Right lobe of liver (tissue), 4 donors: Measurements from ENCODE around the gene NLRP10.

ENCODE experiments used
- CTCF ChIP-seq, 4 donors: fragments of 200-600 bp in 3 of 4; fragments of 450-650 bp in 1 of 4; IDR thresholded peaks; one replicate each; pipeline versions ENCODE4 v1.5.1 to v1.8.0; 2016 to 2022; ENCODE audit warnings: antibody characterized with exemption in 4 of 4, mild to moderate bottlenecking in 2 of 4
- POLR2A ChIP-seq: fragments of 450-650 bp; IDR thresholded peaks from one replicate; pipeline ENCODE4 v1.6.1; 2017; ENCODE audit warnings: antibody characterized with exemption, mild to moderate bottlenecking
- donor health status: DM: no; HTN: no; CAD: no.
- donor health status: DM: no; HTN: no; CAD: no.
- donor health status: DM: no; HTN: yes; CAD: no.

DNA sequence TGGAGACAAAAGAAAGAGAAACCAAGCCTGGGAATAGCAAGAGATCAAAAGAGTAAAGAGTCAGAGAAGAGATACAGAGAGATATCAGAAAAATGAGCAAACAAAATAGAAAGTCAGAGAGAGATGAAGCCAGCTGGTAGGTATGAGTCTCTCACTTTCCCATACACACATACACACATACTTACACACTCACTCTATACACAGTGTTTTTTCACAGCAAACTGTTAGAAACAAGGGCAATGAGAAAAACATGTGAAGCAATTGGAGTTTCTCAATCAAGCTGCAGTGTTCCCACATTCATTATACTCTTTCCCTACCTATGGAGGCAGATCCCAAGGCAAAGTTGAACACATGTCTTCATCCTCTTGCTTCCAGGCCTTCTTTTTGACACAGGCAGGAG is 2.6 kb upstream of the NLRP10 start:
- TF ChIP-seq CTCF (IDR thresholded peaks at IDR 0.05) (no peak), POLR2A (no peak)
